ENCODE measurements around the gene FBXO34. TPM values are rescaled to one million over a fixed set of nuclear protein-coding genes. Genes with fewer than 3 reads are reported as not detected.

The FBXO34 gene
- total and polyA plus RNA-seq, 9 of the 15 experiments (the other 6 are each of a cell fraction or from before 2014, with no cell fraction given) = 6.3 to 24.9 (median 16.2) TPM

- intact Hi-C loops (cut with micrococcal nuclease) = no loop called here
- no peaks in the 10 kb centered on the region for H3K9me3 ChIP-seq (replicated peaks; ENCODE audit: control insufficient read depth, insufficient read depth, low read depth, low read length)
- H3K4me1 ChIP-seq (replicated peaks in 1 of 2; ENCODE audit: control insufficient read depth in 2 of 2, insufficient read depth in 2 of 2, low read length in 2 of 2) = no peaks in the 10 kb centered on the region; a peak in 1 of 5 replicates
- 13% methylated on average over 3 of the region's 3 CpGs for WGBS (ENCODE audit: insufficient coverage, low coverage, missing lambda C conversion rate)
- H3K9ac ChIP-seq (ENCODE audit: insufficient read depth in 1 of 2, low read depth in 2 of 2, low read length in 2 of 2) = no peak overlapping the region
- ATAC-seq = no peak
- no peak overlapping the region for H2AFZ ChIP-seq (ENCODE audit: low read depth, low read length)
- ChIA-PET CTCF (ENCODE audit: low intra/inter-chr PET ratio) (no interaction called here), POLR2A (no interaction called here)
- H3K4me3 ChIP-seq = no peak overlapping the region
- H3K79me2 ChIP-seq (ENCODE audit: control insufficient read depth, insufficient read depth, low read length) = no peaks in the 10 kb centered on the region
- no peaks in the 10 kb centered on the region for H4K20me1 ChIP-seq (replicated peaks; ENCODE audit: control insufficient read depth, insufficient read depth, low read length)
- no peaks in the 10 kb centered on the region for H3K36me3 ChIP-seq (ENCODE audit: control insufficient read depth, insufficient read depth, low read length)
- H3K27ac ChIP-seq (ENCODE audit: extremely low read depth, low read depth, low read length) = no peak overlapping the region
- BruUV-seq (replicated peaks) = no TSS peak
- DNase-seq (ENCODE audit: extremely low read depth in 1 of 4, low spot score in 3 of 4) = no peak
- in situ Hi-C loops (cut with MboI) = no loop called here
- H3K9me1 ChIP-seq (ENCODE audit: control insufficient read depth, insufficient read depth, low read length) = no peaks in the 10 kb centered on the region
- FAIRE-seq = no peak
- peaks cover 16 to 18% of the 10 kb centered on the region in 2 experiments for H3K27me3 ChIP-seq (ENCODE audit: control insufficient read depth in 2 of 2, insufficient read depth in 2 of 2, low read length in 2 of 2)
- H3K4me2 ChIP-seq (ENCODE audit: insufficient read depth, low read length) = no peak overlapping the region
- TF ChIP-seq DIDO1 (tag; IDR thresholded peaks at IDR 0.05; ENCODE audit: low read depth) (no peak), PHB2 (IDR thresholded peaks at IDR 0.05; ENCODE audit: low read depth) (no peak), DLX4 (CRISPR knock-in tag; IDR thresholded peaks at IDR 0.05) (no peak), MBD2 (IDR thresholded peaks at IDR 0.05; ENCODE audit: borderline replicate concordance, low read depth) (no peak), TBL1XR1 (IDR thresholded peaks at IDR 0.05; ENCODE audit: low read length in 2 of 2) (no peak), ERF (CRISPR knock-in tag; IDR thresholded peaks at IDR 0.05) (no peak), MEIS2 (IDR thresholded peaks at IDR 0.05; ENCODE audit: partially characterized antibody) (no peak), NFE2L1 (tag; IDR thresholded peaks at IDR 0.05; ENCODE audit: borderline replicate concordance, low read depth) (no peak), IRF9 (tag; IDR thresholded peaks at IDR 0.05) (no peak), RBFOX2 (IDR thresholded peaks at IDR 0.05; ENCODE audit: low read depth, low read length) (no peak), JUN (IDR thresholded peaks at IDR 0.05; ENCODE audit: borderline replicate concordance, low read depth, low read length) (no peak), JUN (CRISPR knock-in tag; IDR thresholded peaks at IDR 0.05; ENCODE audit: borderline replicate concordance) (no peak), CBX5 (IDR thresholded peaks at IDR 0.05; ENCODE audit: borderline replicate concordance, low read depth) (no peak), SMAD1 (IDR thresholded peaks at IDR 0.05; ENCODE audit: low read depth, low read length, partially characterized antibody) (no peak)
- TF ChIP-seq, protein P1, sequence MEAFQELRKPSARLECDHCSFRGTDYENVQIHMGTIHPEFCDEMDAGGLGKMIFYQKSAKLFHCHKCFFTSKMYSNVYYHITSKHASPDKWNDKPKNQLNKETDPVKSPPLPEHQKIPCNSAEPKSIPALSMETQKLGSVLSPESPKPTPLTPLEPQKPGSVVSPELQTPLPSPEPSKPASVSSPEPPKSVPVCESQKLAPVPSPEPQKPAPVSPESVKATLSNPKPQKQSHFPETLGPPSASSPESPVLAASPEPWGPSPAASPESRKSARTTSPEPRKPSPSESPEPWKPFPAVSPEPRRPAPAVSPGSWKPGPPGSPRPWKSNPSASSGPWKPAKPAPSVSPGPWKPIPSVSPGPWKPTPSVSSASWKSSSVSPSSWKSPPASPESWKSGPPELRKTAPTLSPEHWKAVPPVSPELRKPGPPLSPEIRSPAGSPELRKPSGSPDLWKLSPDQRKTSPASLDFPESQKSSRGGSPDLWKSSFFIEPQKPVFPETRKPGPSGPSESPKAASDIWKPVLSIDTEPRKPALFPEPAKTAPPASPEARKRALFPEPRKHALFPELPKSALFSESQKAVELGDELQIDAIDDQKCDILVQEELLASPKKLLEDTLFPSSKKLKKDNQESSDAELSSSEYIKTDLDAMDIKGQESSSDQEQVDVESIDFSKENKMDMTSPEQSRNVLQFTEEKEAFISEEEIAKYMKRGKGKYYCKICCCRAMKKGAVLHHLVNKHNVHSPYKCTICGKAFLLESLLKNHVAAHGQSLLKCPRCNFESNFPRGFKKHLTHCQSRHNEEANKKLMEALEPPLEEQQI (IDR thresholded peaks at IDR 0.05) = no peak
- TF ChIP-seq, protein P2, sequence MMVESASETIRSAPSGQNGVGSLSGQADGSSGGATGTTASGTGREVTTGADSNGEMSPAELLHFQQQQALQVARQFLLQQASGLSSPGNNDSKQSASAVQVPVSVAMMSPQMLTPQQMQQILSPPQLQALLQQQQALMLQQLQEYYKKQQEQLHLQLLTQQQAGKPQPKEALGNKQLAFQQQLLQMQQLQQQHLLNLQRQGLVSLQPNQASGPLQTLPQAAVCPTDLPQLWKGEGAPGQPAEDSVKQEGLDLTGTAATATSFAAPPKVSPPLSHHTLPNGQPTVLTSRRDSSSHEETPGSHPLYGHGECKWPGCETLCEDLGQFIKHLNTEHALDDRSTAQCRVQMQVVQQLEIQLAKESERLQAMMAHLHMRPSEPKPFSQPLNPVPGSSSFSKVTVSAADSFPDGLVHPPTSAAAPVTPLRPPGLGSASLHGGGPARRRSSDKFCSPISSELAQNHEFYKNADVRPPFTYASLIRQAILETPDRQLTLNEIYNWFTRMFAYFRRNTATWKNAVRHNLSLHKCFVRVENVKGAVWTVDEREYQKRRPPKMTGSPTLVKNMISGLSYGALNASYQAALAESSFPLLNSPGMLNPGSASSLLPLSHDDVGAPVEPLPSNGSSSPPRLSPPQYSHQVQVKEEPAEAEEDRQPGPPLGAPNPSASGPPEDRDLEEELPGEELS (CRISPR knock-in tag; IDR thresholded peaks at IDR 0.05; ENCODE audit: borderline replicate concordance) = no peak
- TF ChIP-seq, protein P3, sequence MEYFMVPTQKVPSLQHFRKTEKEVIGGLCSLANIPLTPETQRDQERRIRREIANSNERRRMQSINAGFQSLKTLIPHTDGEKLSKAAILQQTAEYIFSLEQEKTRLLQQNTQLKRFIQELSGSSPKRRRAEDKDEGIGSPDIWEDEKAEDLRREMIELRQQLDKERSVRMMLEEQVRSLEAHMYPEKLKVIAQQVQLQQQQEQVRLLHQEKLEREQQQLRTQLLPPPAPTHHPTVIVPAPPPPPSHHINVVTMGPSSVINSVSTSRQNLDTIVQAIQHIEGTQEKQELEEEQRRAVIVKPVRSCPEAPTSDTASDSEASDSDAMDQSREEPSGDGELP (CRISPR knock-in tag; IDR thresholded peaks at IDR 0.05; ENCODE audit: borderline replicate concordance) = no peak
Measured at GRCh38 chr14:55255979-55256378, 15.2 kb upstream of the FBXO34 start.
